ENCODE data around the gene NLGN1.

DNA sequence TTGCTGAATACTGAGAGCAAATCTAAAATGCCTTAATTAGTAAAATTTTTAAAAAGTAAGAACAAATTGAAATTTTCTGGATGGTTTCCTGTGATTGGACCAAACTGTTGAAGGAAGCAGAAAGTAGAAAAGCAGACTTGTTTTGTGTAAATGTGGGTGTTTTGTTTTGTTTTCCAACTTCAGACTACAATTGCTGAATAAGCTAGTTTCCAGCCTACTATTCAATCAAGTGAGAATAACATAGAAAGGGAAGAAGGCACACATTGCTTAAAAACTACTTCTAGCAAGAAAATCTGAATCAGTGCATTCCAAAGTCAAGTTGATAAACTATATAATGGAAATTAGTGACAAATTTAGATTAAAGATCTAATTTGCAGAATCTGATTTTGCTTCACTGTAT is 519.3 kb downstream of the NLGN1 start:
- TF ChIP-seq MED1 (CRISPR knock-in tag; IDR thresholded peaks at IDR 0.05) (no peak), ATF1 (CRISPR knock-in tag; IDR thresholded peaks at IDR 0.05) (no peak), TCF7L2 (IDR thresholded peaks at IDR 0.05; ENCODE audit: low read depth, low read length) (no peak), ZNF3 (CRISPR knock-in tag; IDR thresholded peaks at IDR 0.05) (no peak), TEAD2 (CRISPR knock-in tag; IDR thresholded peaks at IDR 0.05) (no peak), ETV5 (CRISPR knock-in tag; IDR thresholded peaks at IDR 0.05; ENCODE audit: borderline replicate concordance) (no peak), ZNF121 (CRISPR knock-in tag; IDR thresholded peaks at IDR 0.05) (no peak)
- TF ChIP-seq, protein P1, sequence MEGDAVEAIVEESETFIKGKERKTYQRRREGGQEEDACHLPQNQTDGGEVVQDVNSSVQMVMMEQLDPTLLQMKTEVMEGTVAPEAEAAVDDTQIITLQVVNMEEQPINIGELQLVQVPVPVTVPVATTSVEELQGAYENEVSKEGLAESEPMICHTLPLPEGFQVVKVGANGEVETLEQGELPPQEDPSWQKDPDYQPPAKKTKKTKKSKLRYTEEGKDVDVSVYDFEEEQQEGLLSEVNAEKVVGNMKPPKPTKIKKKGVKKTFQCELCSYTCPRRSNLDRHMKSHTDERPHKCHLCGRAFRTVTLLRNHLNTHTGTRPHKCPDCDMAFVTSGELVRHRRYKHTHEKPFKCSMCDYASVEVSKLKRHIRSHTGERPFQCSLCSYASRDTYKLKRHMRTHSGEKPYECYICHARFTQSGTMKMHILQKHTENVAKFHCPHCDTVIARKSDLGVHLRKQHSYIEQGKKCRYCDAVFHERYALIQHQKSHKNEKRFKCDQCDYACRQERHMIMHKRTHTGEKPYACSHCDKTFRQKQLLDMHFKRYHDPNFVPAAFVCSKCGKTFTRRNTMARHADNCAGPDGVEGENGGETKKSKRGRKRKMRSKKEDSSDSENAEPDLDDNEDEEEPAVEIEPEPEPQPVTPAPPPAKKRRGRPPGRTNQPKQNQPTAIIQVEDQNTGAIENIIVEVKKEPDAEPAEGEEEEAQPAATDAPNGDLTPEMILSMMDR (CRISPR knock-in tag; IDR thresholded peaks at IDR 0.05): no peak
- TF ChIP-seq, protein P2, sequence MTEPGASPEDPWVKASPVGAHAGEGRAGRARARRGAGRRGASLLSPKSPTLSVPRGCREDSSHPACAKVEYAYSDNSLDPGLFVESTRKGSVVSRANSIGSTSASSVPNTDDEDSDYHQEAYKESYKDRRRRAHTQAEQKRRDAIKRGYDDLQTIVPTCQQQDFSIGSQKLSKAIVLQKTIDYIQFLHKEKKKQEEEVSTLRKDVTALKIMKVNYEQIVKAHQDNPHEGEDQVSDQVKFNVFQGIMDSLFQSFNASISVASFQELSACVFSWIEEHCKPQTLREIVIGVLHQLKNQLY (CRISPR knock-in tag; IDR thresholded peaks at IDR 0.05): no peak
- TF ChIP-seq, protein P3, sequence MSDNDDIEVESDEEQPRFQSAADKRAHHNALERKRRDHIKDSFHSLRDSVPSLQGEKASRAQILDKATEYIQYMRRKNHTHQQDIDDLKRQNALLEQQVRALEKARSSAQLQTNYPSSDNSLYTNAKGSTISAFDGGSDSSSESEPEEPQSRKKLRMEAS (IDR thresholded peaks at IDR 0.05): no peak
